Left ventricle myocardium superior (tissue), 1 donor: Measurements from ENCODE around the gene CTSW. TPM values are rescaled to one million over a fixed set of nuclear protein-coding genes. Genes with fewer than 3 reads are reported as not detected.

Experiments used
- ATAC-seq: fragments of 200-7000 bp; cut with Tn5 transposase; one replicate; pipeline ENCODE4 v1.9.1; 2020; ENCODE audit warnings: mild to moderate bottlenecking, moderate library complexity
- DNase-seq: peaks from one replicate; pipeline ENCODE4 v3.0.0-alpha.2; 2020
- intact Hi-C: fragments of 100-400 bp; cut with micrococcal nuclease; formaldehyde crosslinking; loops from one replicate; pipeline ENCODE4 v1.11.0; 2022
- total RNA-seq: library from RNA; stranded (reverse); fragmentation: NEBNext Ultra II Directional; extraction: Animal tissue kit (Norgen Biotek cat#: 25700); gene quantifications from one replicate; pipeline ENCODE4 v1.2.1, GENCODE V29; 2021
- donor health status: DM: no; HTN: yes; CAD: no; lungs with severe emphysema.

The CTSW gene
- total RNA-seq, 1 donor from 2014 or later = 1.1 TPM

- ATAC-seq (no peak), DNase-seq (peak; percentile 25)
- intact Hi-C loops = no loop called here
These were observed 24.5 kb upstream of the CTSW start for GRCh38 chr11:65854852-65855837.

- ATAC-seq (no peak), DNase-seq (peak; percentile 23)
- intact Hi-C loops = no loop called here
These were observed 23.7 kb upstream of the CTSW start for GRCh38 chr11:65855927-65856363.

- ATAC-seq = peak; percentile 38
- intact Hi-C loops = no loop called here
- DNase-seq = peak; percentile 89
These were observed 22.7 kb upstream of the CTSW start for GRCh38 chr11:65856689-65857499.

- intact Hi-C loops = no loop called here
- peak; percentile 68 for DNase-seq
- no peak for ATAC-seq
These were observed 22.2 kb upstream of the CTSW start for GRCh38 chr11:65857500-65857852.

- DNase-seq (peak; percentile 100), ATAC-seq (peak; percentile 76)
- intact Hi-C loops = no loop called here
These were observed 21.6 kb upstream of the CTSW start, which contains the start of gene CFL1 for GRCh38 chr11:65857853-65858680. TSS of gene CFL1 (minus strand) at chr11:65858180. CDS start at chr11:65858099, 81 bp downstream.

- ATAC-seq (no peak), DNase-seq (no peak)
- intact Hi-C loops = no loop called here
These were observed 21.0 kb upstream of the CTSW start for GRCh38 chr11:65858681-65859087.

GRCh38 chr11:65859095-65859811, 20.4 kb upstream of the CTSW start:
- DNase-seq (peak; percentile 100), ATAC-seq (peak; percentile 79)
- intact Hi-C loops = no loop called here

- DNase-seq (no peak), ATAC-seq (no peak)
- intact Hi-C loops = no loop called here
These were observed 19.8 kb upstream of the CTSW start for GRCh38 chr11:65859812-65860277.

GRCh38 chr11:65860278-65861164, 19.1 kb upstream of the CTSW start, which contains the start of gene MUS81:
TSS of gene MUS81 (plus strand) at chr11:65860433. CDS start at chr11:65860754, 321 bp downstream.
- ATAC-seq (peak; percentile 73), DNase-seq (peak; percentile 98)
- intact Hi-C loops = no loop called here

GRCh38 chr11:65861165-65861505, 18.5 kb upstream of the CTSW start:
- DNase-seq (peak; percentile 41), ATAC-seq (no peak)
- intact Hi-C loops = no loop called here

- intact Hi-C loops = no loop called here
- DNase-seq (no peak), ATAC-seq (no peak)
These were observed 18.0 kb upstream of the CTSW start for GRCh38 chr11:65861533-65862183.

GRCh38 chr11:65862191-65862735, 17.4 kb upstream of the CTSW start:
- DNase-seq (peak; percentile 29), ATAC-seq (no peak)
- intact Hi-C loops = no loop called here

- intact Hi-C loops = no loop called here
- ATAC-seq (no peak), DNase-seq (peak; percentile 44)
These were observed 16.4 kb upstream of the CTSW start for GRCh38 chr11:65862941-65863888.

- intact Hi-C loops = no loop called here
- DNase-seq = peak; percentile 21
These were observed 15.5 kb upstream of the CTSW start for GRCh38 chr11:65863889-65864705.

More at GRCh38 chr11:65863889-65864705, 15.5 kb upstream of the CTSW start:
- no peak for ATAC-seq
